Body of pancreas (tissue), 4 donors: ENCODE measurements around the gene MAP1B. TPM values are rescaled to one million over a fixed set of nuclear protein-coding genes. Genes with fewer than 3 reads are reported as not detected.

Experiments
- ATAC-seq: fragments of 150-250 bp; one replicate; pipeline ENCODE4 v1.9.1; 2016
- DNase-seq, 4 donors: peaks; one replicate each; pipeline ENCODE4 v3.0.0-alpha.2; 2019
- H3K27ac ChIP-seq, 4 donors: fragments of 200-600 bp; sonication (generic); 1 replicate in 3 of 4; 2 replicates in 1 of 4; pipeline versions ENCODE4 v1.5.1 to v1.6.1; 2016 to 2019; ENCODE audit warnings: mild to moderate bottlenecking in 1 of 4, mixed read lengths in 1 of 4, moderate library complexity in 1 of 4
- H3K27me3 ChIP-seq, 2 donors: fragments of 200-600 bp; sonication (generic); one replicate each; pipeline ENCODE4 v1.6.0; 2016; ENCODE audit warnings: mild to moderate bottlenecking in 1 of 2
- H3K36me3 ChIP-seq, 2 donors: fragments of 200-600 bp; sonication (generic); replicated peaks in 1 of 2; 2 replicates each; pipeline ENCODE4 v1.5.1; 2016; ENCODE audit warnings: low read depth in 2 of 2; ENCODE audit not compliant: insufficient read depth in 1 of 2
- H3K4me1 ChIP-seq: fragments of 200-600 bp; sonication (generic); one replicate; pipeline ENCODE4 v1.6.0; 2016
- H3K4me3 ChIP-seq, 2 donors: fragments of 200-600 bp; sonication (generic); 1 replicate in 1 of 2; 2 replicates in 1 of 2; pipeline ENCODE4 v1.5.1; 2016 to 2019
- H3K9me3 ChIP-seq, 3 donors: fragments of 200-600 bp; sonication (generic); 1 replicate in 2 of 3; 2 replicates in 1 of 3; pipeline ENCODE4 v1.5.1; 2016
- POLR2A ChIP-seq, 3 donors: fragments of 450-650 bp; IDR thresholded peaks; one replicate each; pipeline ENCODE4 v1.6.1; 2016; ENCODE audit warnings: antibody characterized with exemption in 3 of 3, mild to moderate bottlenecking in 2 of 3
- WGBS, 2 donors: methylation state at CpG; one replicate each; pipeline ENCODE4 v1.1.5; 2017; 5-methylcytosine and 5-hydroxymethylcytosine counted together
- intact Hi-C: fragments of 100-400 bp; cut with DNase I; formaldehyde crosslinking; loops from one replicate; pipeline ENCODE4 v1.15.1; 2023
- total RNA-seq, 2 donors: library from RNA; depleted of rRNA; stranded (reverse); fragments of >200 nt; gene quantifications; one replicate each; pipeline ENCODE4 v1.1.0, GENCODE V29; 2016
- TF ChIP-seq, protein P1 (sequence below), 7 experiments: fragments of 450-650 bp in 4 of 7; fragments of 200-600 bp in 3 of 7; sonication (generic) in 3 of 7; IDR thresholded peaks; one replicate each; pipeline ENCODE4 v1.5.1; 2016 to 2019; ENCODE audit warnings: antibody characterized with exemption in 7 of 7

The MAP1B gene
- total RNA-seq, 2 donors from 2014 or later = 30.4 to 69.9 TPM

DNA sequence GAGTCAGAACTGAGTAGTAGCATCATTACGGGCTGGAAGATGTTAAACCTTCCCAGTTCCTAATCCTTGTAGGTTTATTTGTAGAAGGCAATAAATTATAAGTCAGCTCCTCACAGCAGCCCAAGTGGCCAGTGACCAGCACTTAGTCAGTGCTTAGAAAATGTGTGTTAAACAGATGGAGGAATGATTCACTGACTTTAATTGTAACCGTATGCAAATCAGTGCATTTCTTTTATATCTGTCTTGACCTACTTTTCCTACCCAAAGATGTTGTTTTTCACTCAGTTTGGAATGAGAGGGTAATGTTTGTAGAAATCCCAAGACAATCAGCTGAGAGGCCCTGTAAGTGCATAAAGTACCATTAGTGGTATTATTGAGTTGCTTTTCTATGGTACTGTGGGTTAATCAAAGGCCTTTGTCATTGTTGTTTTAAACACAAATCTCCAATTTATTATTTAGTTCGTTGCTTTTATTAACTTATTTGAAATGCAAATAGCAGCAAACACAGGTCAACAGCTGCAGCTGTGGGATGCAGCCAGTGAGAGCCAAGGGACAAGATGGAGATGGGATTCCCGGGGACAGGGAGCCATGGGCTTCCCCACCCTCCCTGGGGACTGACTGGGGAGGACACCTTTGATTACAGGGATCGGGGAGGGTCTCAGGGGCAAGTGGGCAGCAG is 49.8 kb downstream of the MAP1B start:
- WGBS, 2 donors = 69 to 75% methylated on average over 5 of the region's 5 CpGs
- intact Hi-C loops = no loop called here
- TF ChIP-seq, protein P1, sequence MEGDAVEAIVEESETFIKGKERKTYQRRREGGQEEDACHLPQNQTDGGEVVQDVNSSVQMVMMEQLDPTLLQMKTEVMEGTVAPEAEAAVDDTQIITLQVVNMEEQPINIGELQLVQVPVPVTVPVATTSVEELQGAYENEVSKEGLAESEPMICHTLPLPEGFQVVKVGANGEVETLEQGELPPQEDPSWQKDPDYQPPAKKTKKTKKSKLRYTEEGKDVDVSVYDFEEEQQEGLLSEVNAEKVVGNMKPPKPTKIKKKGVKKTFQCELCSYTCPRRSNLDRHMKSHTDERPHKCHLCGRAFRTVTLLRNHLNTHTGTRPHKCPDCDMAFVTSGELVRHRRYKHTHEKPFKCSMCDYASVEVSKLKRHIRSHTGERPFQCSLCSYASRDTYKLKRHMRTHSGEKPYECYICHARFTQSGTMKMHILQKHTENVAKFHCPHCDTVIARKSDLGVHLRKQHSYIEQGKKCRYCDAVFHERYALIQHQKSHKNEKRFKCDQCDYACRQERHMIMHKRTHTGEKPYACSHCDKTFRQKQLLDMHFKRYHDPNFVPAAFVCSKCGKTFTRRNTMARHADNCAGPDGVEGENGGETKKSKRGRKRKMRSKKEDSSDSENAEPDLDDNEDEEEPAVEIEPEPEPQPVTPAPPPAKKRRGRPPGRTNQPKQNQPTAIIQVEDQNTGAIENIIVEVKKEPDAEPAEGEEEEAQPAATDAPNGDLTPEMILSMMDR (IDR thresholded peaks at IDR 0.05) = no peak
- Histone ChIP-seq H3K36me3 (no peaks in the 10 kb centered on the region), H3K4me1 (peaks cover 6% of the 10 kb centered on the region), H3K27ac (no peak overlapping the region), H3K4me3 (no peak overlapping the region), H3K27me3 (no peaks in the 10 kb centered on the region), H3K9me3 (peaks cover 0 to 2% (median 0%) of the 10 kb centered on the region in 3 donors)
- ATAC-seq (peak; percentile 33), DNase-seq (no peak)

DNA sequence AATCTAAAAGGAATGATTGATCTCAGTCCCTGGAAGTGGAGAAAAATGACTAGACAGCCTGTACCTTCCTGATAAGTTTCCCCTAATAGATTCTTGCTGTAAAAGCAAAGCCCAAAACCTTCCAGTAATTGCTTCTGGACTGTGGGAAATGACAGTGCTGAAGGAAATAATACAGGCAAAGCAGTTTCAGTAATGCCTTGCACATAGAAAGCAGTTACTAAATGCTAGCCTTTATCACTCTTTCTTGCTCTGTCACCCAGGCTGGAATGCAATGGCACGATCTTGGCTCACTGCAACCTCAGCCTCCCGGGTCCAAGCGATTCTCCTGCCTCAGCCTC is 50.3 kb downstream of the MAP1B start:
- TF ChIP-seq, protein P1 (IDR thresholded peaks at IDR 0.05) = no peak
- no peak for TF ChIP-seq POLR2A (IDR thresholded peaks at IDR 0.05)
- Histone ChIP-seq H3K27ac (no peak overlapping the region), H3K36me3 (no peaks in the 10 kb centered on the region), H3K9me3 (peaks cover 0 to 2% (median 0%) of the 10 kb centered on the region in 3 donors), H3K27me3 (no peaks in the 10 kb centered on the region), H3K4me1 (peaks cover 6% of the 10 kb centered on the region), H3K4me3 (no peak overlapping the region)
- no peak for ATAC-seq
- DNase-seq = no peak
- intact Hi-C loops = no loop called here
- 85 to 96% methylated on average over 3 of the region's 3 CpGs for WGBS, 2 donors

DNA sequence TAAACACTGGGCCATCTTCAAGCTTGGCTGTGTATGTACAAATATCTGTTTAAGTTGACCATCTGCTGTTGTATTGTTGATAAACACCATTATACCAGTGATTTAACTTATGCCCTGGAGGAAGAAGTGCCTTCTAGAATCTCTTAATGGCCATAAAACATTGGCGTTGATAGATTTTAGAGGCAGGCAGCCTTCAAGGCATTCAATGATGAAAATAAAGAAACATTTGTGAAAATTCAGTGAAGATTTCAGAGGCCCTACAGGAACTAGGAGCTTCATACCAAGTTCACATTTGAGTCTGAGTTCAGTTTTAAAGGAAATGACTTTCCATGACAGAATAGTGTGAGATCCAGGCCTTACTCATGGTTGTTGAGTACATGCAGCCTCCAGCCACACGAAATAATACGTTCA is 52.2 kb downstream of the MAP1B start:
- WGBS, 2 donors = 86 to 92% methylated on average over 3 of the region's 3 CpGs
- Histone ChIP-seq H3K9me3 (peaks cover 0 to 2% (median 0%) of the 10 kb centered on the region in 3 donors), H3K4me1 (peaks cover 3% of the 10 kb centered on the region), H3K27ac (no peak overlapping the region), H3K27me3 (no peaks in the 10 kb centered on the region), H3K36me3 (no peaks in the 10 kb centered on the region), H3K4me3 (no peak overlapping the region)
- DNase-seq (no peak), ATAC-seq (no peak)
- no peak for TF ChIP-seq POLR2A (IDR thresholded peaks at IDR 0.05)
- TF ChIP-seq, protein P1 (IDR thresholded peaks at IDR 0.05) = no peak
- intact Hi-C loops = no loop called here

DNA sequence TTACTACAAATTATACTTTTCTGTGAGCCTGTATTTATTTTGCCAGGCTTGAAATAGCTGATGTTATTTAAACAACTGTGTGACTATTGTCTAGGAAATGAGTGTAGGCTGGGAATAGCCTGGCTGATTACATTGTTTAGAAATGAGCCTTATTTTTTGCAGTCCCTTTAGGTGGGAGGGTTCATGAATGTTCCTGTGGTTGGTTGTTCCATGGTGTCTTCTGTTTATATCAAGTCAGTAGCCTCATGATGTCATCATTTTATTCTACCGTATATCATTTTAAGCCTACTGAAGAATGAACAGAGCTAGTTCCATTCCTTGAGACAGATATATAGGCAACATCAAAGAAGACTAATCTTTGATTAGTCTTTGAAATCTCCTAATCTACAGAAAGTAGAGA is 53.1 kb downstream of the MAP1B start:
- no peak overlapping the region for H3K4me3 ChIP-seq
- H3K27ac ChIP-seq = no peak overlapping the region
- H3K4me1 ChIP-seq = no peaks in the 10 kb centered on the region
- DNase-seq (no peak), ATAC-seq (no peak)
- intact Hi-C loops = no loop called here
- H3K9me3 ChIP-seq = peaks cover 0 to 2% (median 0%) of the 10 kb centered on the region in 3 donors
- H3K36me3 ChIP-seq = no peaks in the 10 kb centered on the region
- H3K27me3 ChIP-seq = no peaks in the 10 kb centered on the region
- TF ChIP-seq, protein P1 (IDR thresholded peaks at IDR 0.05) = no peak
- no peak for TF ChIP-seq POLR2A (IDR thresholded peaks at IDR 0.05)
- 90 to 95% methylated on average over 1 of the region's 1 CpG for WGBS, 2 donors

DNA sequence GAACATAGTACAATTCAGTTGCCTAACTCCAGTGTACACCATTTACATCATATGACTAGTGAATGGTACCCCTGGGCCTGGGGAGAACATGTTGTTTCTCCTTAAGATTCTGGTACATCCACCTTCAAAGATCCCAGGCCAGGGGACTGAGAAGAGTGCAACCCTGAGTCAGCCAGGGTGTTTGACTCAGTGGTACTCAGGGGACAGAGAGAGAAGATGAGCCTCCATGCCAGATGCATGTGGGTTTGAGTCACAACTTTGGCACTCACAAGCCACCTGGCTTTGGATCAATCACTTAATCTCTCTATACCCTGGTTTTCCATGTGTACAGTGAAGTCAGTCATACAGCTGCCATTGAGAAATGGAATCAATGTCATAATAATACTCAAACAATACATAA is 53.7 kb downstream of the MAP1B start:
- no peaks in the 10 kb centered on the region for H3K4me1 ChIP-seq
- no peak for ATAC-seq
- intact Hi-C loops = no loop called here
- H3K36me3 ChIP-seq = no peaks in the 10 kb centered on the region
- no peak overlapping the region for H3K4me3 ChIP-seq
- H3K27ac ChIP-seq = no peak overlapping the region
- DNase-seq = no peak
- no peaks in the 10 kb centered on the region for H3K27me3 ChIP-seq
- H3K9me3 ChIP-seq = peaks cover 0 to 2% (median 0%) of the 10 kb centered on the region in 3 donors
- TF ChIP-seq POLR2A (IDR thresholded peaks at IDR 0.05) = no peak
- TF ChIP-seq, protein P1 (IDR thresholded peaks at IDR 0.05) = no peak
